NCI-H1417 treated with DMSO at 0.1 percent for 48 hours (cell line): ENCODE results near the gene KRTAP2-4.
"Not testable (repeated sequence)": the region's sequence is repeated elsewhere in the genome, so short reads cannot be mapped to it uniquely, and the experiment has no call there.

Source experiments
- DNase-seq: peaks from one replicate; lab custom pipeline; 2025; lab: John Stamatoyannopoulos, UW

The KRTAP2-4 gene

GRCh38 chr17:41065829-41066624, at the start of gene KRTAP2-4:
TSS of gene KRTAP2-4 (minus strand) at chr17:41065879. CDS start at chr17:41065845, 34 bp downstream.
- DNase-seq: no peak

- no peak for DNase-seq
These were observed 45.6 kb upstream of the KRTAP2-4 start for GRCh38 chr17:41111151-41111885.

GRCh38 chr17:41108728-41109386, 43.2 kb upstream of the KRTAP2-4 start:
- DNase-seq: not testable (repeated sequence)

GRCh38 chr17:41107941-41108450, 42.3 kb upstream of the KRTAP2-4 start:
- DNase-seq: no peak

GRCh38 chr17:41105347-41105746, 39.7 kb upstream of the KRTAP2-4 start, which contains the start of gene KRTAP4-9:
TSS of gene KRTAP4-9 (plus strand) at chr17:41105389. CDS start at chr17:41105389, 0 bp downstream.
- DNase-seq: not testable (repeated sequence)

- DNase-seq: not testable (repeated sequence)
These were observed 38.8 kb upstream of the KRTAP2-4 start for GRCh38 chr17:41104386-41105038.

GRCh38 chr17:41103896-41104295, 38.2 kb upstream of the KRTAP2-4 start:
- no peak for DNase-seq

GRCh38 chr17:41101586-41102259, 36.0 kb upstream of the KRTAP2-4 start, which contains the start of gene KRTAP4-16:
TSS of gene KRTAP4-16 (minus strand) at chr17:41102209. CDS start at chr17:41102209, 0 bp downstream.
- DNase-seq: no peak

GRCh38 chr17:41099682-41100480, 34.2 kb upstream of the KRTAP2-4 start:
- DNase-seq: not testable (repeated sequence)

- no peak for DNase-seq
These were observed 32.8 kb upstream of the KRTAP2-4 start for GRCh38 chr17:41098481-41098880.

- no peak for DNase-seq
These were observed 32.4 kb upstream of the KRTAP2-4 start, which contains the start of gene KRTAP4-8 for GRCh38 chr17:41098042-41098441. TSS of gene KRTAP4-8 (minus strand) at chr17:41098142. CDS start at chr17:41098084, 58 bp downstream.

- DNase-seq: no peak
These were observed 30.4 kb upstream of the KRTAP2-4 start for GRCh38 chr17:41096055-41096454.

GRCh38 chr17:41088760-41089352, 23.2 kb upstream of the KRTAP2-4 start:
- DNase-seq: not testable (repeated sequence)

GRCh38 chr17:41084100-41084856, 18.6 kb upstream of the KRTAP2-4 start, which contains the start of gene KRTAP4-7:
TSS of gene KRTAP4-7 (plus strand) at chr17:41084150. CDS start at chr17:41084207, 57 bp downstream.
- not testable (repeated sequence) for DNase-seq

GRCh38 chr17:41083427-41083826, 17.7 kb upstream of the KRTAP2-4 start:
- DNase-seq: not testable (repeated sequence)

- no peak for DNase-seq
These were observed 16.9 kb upstream of the KRTAP2-4 start for GRCh38 chr17:41082626-41083025.

- no peak for DNase-seq
These were observed 11.1 kb upstream of the KRTAP2-4 start for GRCh38 chr17:41076788-41077187.

- no peak for DNase-seq
These were observed 8.0 kb upstream of the KRTAP2-4 start for GRCh38 chr17:41073676-41074075.
